Activated CD8-positive, alpha-beta memory T cell treated with anti-CD3 and anti-CD28 coated beads, Interleukin-2, amount 50 U/mL, for 24 hours (primary cell): ENCODE results near the gene ANXA8L1.
"Not testable (repeated sequence)": the region's sequence is repeated elsewhere in the genome, so short reads cannot be mapped to it uniquely, and the experiment has no call there.

Experiments used
- DNase-seq: peaks from one replicate; pipeline ENCODE4 v3.0.0-alpha.2; 2020; ENCODE audit errors: extremely low read depth

The ANXA8L1 gene, protein sequence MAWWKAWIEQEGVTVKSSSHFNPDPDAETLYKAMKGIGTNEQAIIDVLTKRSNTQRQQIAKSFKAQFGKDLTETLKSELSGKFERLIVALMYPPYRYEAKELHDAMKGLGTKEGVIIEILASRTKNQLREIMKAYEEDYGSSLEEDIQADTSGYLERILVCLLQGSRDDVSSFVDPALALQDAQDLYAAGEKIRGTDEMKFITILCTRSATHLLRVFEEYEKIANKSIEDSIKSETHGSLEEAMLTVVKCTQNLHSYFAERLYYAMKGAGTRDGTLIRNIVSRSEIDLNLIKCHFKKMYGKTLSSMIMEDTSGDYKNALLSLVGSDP

DNA sequence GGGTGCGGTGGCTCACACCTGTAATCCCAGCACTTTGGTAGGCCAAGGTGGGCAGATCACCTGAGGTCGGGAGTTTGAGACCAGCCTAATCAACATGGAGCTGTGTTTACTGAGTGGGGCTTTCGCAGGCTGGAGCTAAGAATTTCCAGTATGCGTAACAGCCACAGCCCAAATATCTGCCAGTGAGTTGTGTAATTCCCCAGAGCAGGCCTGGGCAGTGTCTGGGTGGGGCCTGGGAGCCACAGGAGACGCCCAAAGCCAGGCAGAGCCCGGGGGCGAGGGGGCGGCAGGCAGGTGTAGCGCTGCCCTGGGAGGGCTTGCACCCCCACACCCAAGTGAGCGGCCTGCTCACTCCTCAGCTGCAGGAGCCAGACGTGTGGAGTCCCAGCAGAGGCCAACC, at the start of gene ANXA8L1:
TSS of gene ANXA8L1 (plus strand) at position 371 of the 400 bp plus-strand sequence. CDS start 76 bp downstream, outside the sequence.
- not testable (repeated sequence) for DNase-seq

DNA sequence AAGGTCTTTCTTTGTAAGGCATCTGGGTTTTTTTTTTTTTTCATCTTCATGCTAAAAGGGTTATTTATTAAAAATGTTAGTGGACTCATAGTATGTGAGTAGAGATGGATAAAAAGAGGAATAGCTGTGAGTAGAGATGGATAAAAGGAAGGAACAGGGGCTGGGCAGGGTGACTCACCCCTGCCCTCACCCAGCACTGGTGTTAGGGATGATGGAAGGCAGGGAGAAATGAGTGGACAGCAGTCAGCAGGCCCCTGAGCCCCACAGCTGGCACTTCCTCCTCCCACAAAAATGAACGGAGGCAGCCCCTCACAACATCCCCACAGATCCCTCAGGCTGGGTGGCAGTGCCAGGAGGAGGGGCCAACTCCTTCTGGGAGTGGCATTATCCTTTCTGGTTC, 49.5 kb upstream of the ANXA8L1 start:
- no peak for DNase-seq

DNA sequence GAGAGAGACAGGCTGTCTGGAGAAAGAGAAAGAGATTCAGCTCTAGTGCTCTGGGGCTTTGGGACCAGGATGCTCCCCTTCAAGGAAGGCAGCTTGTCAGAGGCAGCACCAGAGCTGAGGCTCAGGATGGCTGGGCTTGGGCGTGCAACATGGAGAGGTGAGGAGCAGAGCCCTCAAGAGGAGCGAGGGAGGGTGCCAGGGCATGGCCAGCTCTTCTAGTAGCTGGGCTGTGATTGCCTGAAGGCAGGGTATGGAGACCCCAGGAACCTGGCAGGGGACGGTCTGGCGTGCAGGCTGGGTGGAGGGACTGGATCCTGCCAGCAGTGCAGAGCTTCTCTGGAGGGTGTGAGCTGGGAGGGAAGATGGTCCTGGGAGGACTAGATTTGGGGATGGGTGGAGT, 48.6 kb upstream of the ANXA8L1 start:
- DNase-seq = no peak

DNA sequence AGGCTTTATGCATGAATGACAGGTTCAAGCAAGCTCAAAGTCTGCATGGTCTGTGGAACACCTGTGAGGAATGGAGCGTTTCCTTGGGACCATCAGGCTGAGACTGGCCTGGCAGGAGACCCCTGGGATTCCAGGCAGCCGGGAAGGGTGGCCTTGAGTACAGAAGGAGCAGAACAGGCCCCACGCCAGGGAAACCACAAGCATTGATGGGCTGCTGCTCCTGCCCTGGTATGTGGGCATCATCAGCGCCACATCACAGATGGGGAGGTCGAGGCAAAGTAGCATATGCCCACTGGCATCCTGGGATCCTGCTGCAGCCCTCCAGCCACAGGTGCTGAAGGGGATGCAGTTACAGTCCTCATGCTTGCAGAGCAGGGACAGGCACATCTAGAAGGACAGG, 47.9 kb upstream of the ANXA8L1 start:
- DNase-seq = no peak

DNA sequence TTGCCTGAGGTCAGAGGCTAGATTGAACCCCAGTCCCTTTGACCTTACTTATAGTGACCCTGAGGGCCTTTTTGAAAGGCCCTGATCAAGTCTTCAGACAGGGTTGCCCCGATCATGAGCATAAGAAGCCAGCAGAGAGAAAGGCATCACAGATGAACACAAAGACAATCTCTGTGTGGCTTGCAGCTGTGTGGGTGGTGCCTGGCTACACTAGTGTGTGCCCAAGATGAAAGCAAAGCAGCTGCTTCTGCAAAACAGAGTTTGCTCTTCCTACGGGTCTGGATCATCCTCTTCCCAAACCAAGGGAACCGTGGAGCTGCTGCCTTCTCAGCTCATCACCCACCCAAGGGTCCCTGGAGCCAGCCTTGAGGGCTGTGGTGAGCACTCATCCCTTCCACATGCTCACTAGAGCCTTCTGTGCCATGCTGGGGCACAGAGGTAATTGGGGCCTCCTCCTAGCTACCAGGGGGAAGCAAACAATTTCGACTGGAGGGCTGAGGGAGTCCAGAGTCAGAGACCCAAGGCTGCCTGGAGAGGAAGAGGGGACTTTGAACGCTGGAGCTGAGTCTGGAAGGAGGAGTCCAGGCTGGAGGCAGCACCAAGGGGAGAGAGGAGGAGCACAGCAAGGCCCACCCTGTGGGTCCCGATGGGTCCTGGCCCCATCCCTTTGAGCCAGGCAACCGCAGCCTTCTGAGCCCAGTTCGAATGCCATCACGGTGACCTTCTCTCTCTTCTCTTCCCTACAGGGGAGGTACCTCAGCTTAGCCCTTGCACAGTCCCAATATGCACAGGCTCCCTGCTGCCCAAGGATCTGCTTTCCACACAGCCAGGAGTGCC, 46.5 kb upstream of the ANXA8L1 start:
- DNase-seq = no peak

DNA sequence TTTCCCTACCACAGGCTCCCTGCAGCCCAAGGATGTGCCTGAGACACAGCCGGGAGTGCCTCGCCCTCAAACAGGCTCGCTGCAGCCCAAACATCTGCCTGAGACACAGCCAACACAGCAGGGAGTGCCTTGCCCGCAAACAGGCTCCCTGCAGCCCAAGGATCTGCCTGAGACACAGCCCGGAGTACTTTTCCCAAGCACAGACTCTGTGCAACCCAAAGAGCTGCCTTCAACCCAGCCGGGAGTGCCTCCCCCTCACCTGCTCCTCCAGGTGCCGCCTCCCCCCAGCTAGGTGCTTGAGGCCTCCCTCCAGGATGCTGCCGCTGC, 45.9 kb upstream of the ANXA8L1 start:
- no peak for DNase-seq

DNA sequence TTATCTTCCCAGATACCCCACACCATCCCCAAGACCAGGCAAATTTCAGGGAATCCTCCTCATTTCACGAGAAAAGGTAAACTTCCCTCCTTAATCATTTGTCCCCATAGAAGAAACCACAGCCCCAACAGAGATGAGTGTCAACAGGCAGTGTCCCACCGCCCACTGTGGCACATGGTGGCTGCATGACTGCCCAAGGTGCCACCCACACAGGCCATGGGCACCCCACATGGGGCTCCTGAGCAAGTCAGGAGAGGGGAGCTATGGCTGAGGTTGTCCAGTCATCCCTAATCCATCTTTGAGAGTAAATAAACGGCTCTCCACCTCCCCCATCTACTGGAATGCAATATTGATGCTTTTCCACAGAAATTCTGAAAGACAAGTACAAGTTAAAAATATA, 44.7 kb upstream of the ANXA8L1 start:
- no peak for DNase-seq

DNA sequence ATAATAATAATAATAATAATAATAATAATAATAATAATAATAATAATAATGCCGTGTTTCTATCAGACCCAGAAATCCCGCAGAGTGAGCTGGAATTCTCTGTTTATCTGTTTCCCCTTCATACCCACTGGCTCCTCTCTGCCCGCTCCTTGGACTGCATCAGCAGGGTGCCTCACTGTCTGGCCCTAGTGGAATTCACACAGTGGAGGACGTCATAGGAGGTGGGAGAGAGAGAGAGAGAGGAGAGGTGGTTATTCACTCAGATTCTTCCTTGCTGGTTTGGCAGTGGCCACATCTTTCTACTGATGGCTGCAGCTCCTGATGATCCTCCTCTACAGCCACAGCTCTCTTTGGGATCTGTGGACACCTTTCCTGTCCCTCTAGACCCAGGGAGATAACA, 10.1 kb upstream of the ANXA8L1 start:
- DNase-seq = not testable (repeated sequence)

DNA sequence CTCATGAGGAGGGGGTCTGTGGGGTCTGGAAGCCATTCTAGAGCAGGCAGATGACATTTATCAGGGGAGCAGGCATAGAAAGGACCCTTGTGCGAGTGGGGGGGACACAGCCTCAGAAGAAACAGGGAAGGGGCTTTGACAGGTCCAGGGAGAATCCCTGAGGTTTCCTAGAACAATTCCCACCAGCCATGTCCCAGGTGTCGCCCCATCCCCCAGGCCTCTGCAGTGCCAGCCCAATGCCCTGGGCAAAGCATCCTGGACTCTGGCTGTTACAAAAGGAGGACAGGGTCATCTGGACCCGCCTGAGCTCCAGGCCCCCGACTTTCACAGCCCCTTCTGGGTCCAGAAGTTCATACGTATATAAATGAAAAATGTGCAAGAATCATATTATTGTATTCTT, 8.4 kb upstream of the ANXA8L1 start:
- DNase-seq = not testable (repeated sequence)

DNA sequence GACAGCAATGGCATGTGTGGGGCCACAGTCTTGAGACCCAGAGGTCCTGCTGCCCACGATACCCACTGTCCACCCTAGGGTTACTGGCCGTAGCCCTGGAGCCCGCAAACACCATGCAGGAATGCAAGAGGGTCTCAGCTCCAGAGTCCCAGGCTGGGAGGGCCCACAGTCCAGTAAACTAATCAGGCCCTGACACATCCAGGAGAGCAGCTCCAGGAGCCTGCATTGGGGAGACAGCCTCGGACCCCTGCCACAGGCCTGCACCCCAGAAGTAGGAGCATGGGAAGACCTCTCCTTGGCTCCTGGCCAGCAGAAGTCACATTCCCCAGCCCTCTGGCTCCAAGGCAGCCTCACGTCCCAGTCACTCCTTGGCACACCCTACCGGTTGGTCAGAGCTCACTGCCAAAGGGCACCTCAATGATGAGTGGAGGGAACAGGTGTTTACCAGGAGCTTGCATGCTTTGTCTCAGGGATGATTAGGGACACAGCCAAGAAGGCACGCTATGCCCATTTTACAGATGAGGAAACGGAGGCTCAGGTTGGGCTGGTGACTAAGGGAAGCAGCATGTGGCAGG, 7.8 kb upstream of the ANXA8L1 start:
- DNase-seq = not testable (repeated sequence)

DNA sequence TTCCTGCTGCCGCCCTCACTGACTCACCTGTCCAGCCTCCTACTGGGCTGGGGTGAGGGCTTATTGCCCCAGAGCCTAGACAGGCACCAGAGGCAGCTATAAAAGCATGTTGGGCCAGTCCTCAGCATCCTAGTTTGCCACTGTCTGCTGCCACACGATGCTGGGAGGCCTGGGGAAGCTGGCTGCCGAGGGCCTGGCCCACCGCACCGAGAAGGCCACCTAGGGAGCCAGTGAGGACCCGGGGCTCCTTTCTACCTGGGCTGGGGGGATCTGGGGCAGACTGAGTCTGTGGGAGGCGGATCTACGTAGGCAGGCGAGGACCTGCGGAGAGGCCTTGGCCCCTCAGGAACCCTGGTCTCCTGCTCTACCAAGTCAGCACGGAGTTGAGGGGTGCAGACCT, 6.6 kb upstream of the ANXA8L1 start:
- DNase-seq = not testable (repeated sequence)

DNA sequence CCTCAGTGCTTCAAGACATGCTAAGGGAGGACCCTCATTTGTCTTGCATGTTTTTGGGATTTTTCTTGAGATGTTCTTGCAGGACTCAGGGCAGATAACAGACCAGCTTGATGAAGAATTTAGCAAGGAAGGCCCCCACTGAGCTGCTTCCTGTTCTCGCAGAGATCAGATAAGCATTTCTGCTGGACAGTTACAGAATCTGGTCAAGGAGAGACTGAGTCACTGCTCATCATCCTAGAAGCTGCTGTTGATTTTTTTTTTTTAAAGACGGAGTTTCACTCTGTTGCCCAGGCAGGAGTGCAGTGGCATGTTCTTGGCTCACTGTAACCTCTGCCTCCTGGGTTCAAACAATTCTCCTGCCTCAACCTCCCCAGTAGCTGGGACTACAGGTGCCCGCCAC, 1.2 kb upstream of the ANXA8L1 start:
- DNase-seq = not testable (repeated sequence)

DNA sequence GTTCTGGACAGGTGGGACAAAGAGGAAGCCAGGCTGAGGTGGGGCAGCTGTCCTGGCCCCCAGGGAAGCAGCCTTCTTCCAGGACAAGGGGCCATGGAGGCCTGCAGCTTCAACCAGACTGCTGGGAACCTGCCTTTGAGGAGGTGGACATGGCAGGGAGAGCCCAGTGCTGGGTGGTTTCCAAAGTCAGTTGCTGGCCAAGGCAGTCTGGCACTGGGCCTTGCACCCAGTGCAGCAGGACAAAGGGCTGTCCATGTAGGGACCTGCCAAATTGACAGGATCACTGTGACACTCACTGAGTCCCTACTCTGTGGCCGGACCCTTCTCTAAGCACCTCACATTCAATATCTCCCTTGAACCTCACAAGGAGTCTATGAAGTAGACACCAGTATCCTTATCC, 1.4 kb downstream of the ANXA8L1 start:
- DNase-seq = not testable (repeated sequence)

DNA sequence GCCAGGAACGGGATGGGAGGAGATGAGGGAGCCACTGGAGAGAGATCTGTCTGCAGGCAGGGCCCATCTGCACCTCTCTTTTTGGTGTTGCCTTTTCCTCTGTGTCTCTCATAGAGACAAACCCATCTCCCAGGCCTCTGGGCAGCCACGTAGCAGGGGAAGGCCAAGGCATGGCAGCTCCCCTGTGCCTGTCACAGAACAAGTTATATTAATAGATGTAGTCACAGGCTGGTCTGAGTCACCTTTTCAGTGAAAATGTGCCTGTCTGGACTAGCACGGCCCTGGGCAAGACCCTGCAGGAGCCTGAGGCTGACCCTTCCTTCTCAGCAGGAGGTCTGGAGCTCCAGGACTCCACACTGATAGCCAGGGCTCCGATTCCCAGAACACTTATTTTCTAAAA, 2.1 kb downstream of the ANXA8L1 start:
- not testable (repeated sequence) for DNase-seq

DNA sequence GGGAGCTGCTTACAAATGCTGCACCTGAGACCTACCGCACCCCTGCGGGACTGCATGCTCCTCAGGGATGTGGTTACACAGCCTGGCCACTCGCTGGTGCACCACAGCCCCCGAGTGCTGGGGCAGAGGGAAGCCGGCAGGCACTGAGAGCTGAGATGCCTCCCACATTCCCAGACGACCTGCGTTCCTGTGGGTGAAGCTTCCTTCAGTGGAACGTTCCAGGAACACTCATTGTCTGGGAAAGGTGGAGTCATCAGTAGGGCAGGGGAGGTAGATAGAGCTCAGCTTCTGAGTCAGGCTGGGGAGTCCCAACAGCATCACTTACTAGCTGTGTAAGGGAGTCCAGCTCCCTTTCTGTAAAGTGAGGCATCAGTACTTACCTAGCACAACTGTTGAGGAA, 2.5 kb downstream of the ANXA8L1 start:
- not testable (repeated sequence) for DNase-seq

DNA sequence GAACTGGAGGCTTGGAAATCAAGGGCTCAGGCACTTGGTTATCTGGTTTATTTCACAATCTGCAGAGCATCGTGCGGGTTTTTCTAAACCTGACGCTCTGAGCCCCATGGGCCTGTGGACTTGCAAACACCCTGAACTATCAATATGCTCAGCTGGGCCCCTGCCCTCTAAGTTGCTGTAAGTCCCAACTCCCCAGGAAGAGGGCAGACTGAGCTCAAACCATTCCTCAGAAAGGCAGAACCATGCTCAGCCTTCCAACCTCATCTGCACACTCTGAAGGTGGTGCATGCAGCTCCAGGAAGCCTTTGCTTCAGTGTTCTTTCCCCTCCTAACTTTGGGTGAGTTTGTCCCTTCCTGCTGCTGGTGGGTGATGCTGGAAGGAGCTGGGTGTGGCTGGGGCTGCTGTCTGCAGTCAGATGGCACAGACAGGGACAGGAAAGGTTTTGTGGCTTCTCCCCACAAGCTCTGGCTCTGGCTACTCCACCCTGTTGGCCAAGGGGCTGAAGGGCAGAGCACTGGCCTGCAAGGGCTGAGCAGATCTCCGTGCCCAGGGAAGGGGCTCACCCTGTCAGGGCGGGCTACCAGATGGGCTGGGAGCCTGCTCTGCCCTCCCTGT, 3.8 kb downstream of the ANXA8L1 start:
- not testable (repeated sequence) for DNase-seq

DNA sequence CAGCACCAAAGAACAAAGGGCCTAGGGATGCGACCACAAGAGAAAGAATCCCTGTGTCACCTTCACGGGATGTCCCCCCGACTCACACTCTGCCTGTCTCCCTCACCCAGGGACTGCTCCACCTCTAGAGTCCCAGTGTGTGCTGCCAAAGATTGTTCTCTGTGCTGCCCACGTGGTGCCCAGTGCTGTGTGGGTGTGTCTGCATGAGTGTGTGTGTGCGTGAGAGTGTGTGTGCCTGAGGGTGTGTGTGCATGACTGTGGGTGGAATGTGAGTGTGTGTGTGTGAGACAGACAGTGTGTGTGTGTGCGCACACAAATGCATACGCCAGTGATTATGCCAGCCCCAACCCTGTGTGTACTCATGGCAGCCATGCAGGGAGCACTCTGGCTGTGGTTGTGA, 10.3 kb downstream of the ANXA8L1 start:
- DNase-seq = not testable (repeated sequence)

DNA sequence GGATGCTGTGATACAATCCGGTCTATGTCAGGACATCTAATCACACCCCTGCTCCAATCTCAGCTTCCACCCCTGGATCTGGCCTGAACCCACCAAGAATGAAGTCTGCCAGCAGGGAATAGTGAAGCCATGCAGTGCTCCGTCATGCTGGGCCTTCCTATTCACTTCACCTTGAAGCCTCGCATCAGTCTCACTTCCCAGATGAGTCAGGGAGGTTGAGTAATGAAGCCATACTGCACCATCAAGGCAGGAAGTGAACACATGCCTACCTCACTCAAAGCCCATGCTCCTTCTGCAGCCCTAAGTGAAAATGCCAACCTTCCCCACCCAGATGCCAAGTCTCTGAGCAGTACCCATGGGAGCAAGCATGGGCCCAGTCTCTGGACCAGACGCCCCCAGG, 11.1 kb downstream of the ANXA8L1 start:
- DNase-seq = not testable (repeated sequence)

DNA sequence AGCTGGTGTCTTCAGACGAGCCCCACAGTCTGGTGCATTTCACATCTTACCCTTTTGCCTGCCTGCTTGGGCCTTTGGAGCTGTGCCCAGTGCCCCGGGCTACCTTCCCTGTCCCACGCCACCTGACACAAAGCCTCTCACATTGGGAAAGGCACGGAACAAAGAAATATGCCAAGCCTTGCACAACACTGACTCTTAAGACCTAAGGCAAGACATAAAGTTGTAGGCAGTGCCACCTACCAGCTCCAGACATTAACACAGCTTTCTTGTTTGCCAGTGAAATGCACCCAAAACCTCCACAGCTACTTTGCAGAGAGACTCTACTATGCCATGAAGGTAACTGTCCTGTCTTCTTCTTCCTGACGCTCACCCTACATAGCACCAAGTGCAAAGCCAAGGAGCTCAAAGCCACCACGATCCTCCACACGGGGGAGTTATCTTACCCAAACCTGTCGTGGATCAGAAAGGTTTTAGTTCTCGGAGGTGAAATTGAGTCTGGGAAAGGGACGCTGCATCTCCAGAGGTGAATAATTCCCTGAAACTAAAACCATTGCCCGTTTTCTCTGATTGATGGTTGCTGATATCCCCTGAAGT, 11.8 kb downstream of the ANXA8L1 start:
- not testable (repeated sequence) for DNase-seq

DNA sequence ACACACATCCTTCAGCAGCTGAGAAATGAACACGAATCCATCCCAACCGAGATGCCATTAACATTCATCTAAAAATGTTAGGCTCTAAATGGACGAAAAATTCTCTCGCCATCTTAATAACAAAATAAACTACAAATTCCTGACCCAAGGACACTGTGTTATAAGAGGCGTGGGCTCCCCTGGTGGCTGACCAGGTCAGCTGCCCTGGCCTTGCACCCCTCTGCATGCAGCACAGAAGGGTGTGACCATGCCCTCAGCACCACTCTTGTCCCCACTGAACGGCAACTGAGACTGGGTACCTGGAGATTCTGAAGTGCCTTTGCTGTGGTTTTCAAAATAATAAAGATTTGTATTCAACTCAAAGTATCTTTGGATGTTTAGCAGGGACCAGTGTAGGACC, 15.8 kb downstream of the ANXA8L1 start:
- not testable (repeated sequence) for DNase-seq

DNA sequence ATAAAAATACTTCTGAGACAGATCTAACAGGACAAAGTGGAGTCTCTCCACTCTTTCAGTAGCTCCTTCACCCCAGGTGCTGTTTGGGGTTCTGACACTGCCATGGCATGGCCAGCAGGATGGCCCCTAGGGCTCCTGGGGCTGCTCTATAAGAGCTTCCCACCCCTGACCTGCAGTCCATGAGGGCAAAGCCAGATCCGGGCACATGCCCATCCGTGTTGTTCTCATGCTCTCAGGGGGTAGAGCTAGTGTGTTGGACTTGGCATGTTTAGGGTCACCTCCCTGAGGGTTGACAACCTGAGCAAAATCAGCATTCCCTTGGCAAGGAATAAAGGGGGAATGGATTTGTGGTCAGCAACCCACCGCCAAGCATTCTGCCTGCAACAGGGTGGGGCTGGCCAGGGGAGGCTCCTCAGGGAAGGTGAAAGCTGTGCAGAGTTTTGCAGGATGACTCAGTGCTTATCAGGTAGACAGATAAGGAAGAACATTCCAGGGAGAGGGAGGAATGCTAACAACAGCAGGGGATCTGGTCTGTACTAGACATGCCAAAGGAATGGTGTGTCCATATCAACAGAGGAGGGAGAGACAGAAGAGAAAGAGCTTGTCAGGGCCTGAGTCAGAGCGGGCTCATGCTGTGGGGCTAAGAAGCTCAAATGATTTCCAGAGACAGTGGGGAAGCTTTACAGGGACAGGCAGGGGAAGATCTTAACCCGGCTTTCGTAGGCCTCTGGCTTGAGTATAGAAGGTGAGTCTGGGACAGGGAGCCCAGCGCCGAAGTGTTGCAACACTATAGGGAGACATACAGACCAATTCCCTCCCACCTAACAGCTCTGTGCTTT, 21.1 kb downstream of the ANXA8L1 start:
- not testable (repeated sequence) for DNase-seq
